ENCODE results near the gene CRELD1. TPM values are rescaled to one million over a fixed set of nuclear protein-coding genes. Genes with fewer than 3 reads are reported as not detected.

CRELD1 gene
- polyA plus RNA-seq, 1 of the 3 experiments (the other 2 are of a cell fraction): 77.6 TPM

- ChIA-PET POLR2A (no interaction called here), CTCF (no interaction called here)
- Histone ChIP-seq H3K4me2 (no peak overlapping the region), H3K9me3 (no peaks in the 10 kb centered on the region), H3K4me3 (ENCODE audit: low read depth in 2 of 2, low read length in 1 of 2) (no peak overlapping the region), H3K79me2 (ENCODE audit: insufficient read depth) (peaks cover 9% of the 10 kb centered on the region), H3K9ac (no peak overlapping the region), H3F3A (replicated peaks; ENCODE audit: insufficient read depth) (peaks cover 14% of the 10 kb centered on the region), H3K36me3 (replicated peaks in 1 of 2; ENCODE audit: control insufficient read depth in 1 of 2, insufficient read depth in 2 of 2, low read length in 1 of 2) (no peaks in the 10 kb centered on the region), H4K20me1 (ENCODE audit: insufficient read depth) (no peaks in the 10 kb centered on the region), H3K9me2 (no peaks in the 10 kb centered on the region), H3K27me3 (ENCODE audit: insufficient read depth) (no peaks in the 10 kb centered on the region), H3K27ac (ENCODE audit: low read depth in 2 of 2, low read length in 1 of 2) (no peak overlapping the region), H3K4me1 (ENCODE audit: control insufficient read depth in 1 of 2, insufficient read depth in 2 of 2, low read depth in 1 of 2, low read length in 1 of 2) (peaks cover 2 to 14% of the 10 kb centered on the region in 2 experiments; a peak in 1 of 4 replicates), H2AFZ (ENCODE audit: low read depth) (no peak overlapping the region)
- no peak for DNase-seq
- TF ChIP-seq YY1 (IDR thresholded peaks at IDR 0.05; ENCODE audit: low read depth) (no peak), TAF1 (IDR thresholded peaks at IDR 0.05; ENCODE audit: borderline replicate concordance, low read depth, low read length) (no peak), SIN3A (IDR thresholded peaks at IDR 0.05; ENCODE audit: borderline replicate concordance, low read depth, low read length) (no peak), RFX5 (IDR thresholded peaks at IDR 0.05; ENCODE audit: low read length) (no peak), GATA2 (CRISPR knock-in tag; IDR thresholded peaks at IDR 0.05) (no peak), ZBTB33 (IDR thresholded peaks at IDR 0.05; ENCODE audit: borderline replicate concordance, low read depth) (no peak), NFIC (IDR thresholded peaks at IDR 0.05; ENCODE audit: borderline replicate concordance) (no peak), REST (IDR thresholded peaks at IDR 0.05; ENCODE audit: low read depth, low read length) (no peak), NRF1 (IDR thresholded peaks at IDR 0.05; ENCODE audit: low read depth, low read length) (no peak), TEAD4 (IDR thresholded peaks at IDR 0.05; ENCODE audit: borderline replicate concordance, insufficient read depth) (no peak), RCOR1 (IDR thresholded peaks at IDR 0.05; ENCODE audit: low read length) (no peak), CHD2 (IDR thresholded peaks at IDR 0.05; ENCODE audit: low read length, partially characterized antibody) (no peak), FOXJ3 (CRISPR knock-in tag; IDR thresholded peaks at IDR 0.05) (no peak)
Measured at GRCh38 chr3:9886328-9886727, 47.3 kb upstream of the CRELD1 start.

GRCh38 chr3:9887480-9887879 lies 46.2 kb upstream of the CRELD1 start:
- TF ChIP-seq IRF3 (IDR thresholded peaks at IDR 0.05; ENCODE audit: low read depth, low read length): no peak
- TF ChIP-seq FOSL2 (IDR thresholded peaks at IDR 0.05; ENCODE audit: borderline replicate concordance, low read depth): no peak
- TF ChIP-seq TCF12 (IDR thresholded peaks at IDR 0.05): no peak
- no peak for TF ChIP-seq PBX3 (IDR thresholded peaks at IDR 0.05)
- TF ChIP-seq ELF1 (IDR thresholded peaks at IDR 0.05): no peak
- TF ChIP-seq NFIC (IDR thresholded peaks at IDR 0.05; ENCODE audit: borderline replicate concordance): no peak
- no peak for TF ChIP-seq FOXM1 (IDR thresholded peaks at IDR 0.05; ENCODE audit: low read depth)
- no peak for TF ChIP-seq POLR2AphosphoS5 (IDR thresholded peaks at IDR 0.05; ENCODE audit: low read depth, low read length)
- no peak overlapping the region for H3K4me3 ChIP-seq (ENCODE audit: low read depth in 2 of 2, low read length in 1 of 2)
- peaks cover 0 to 2% of the 10 kb centered on the region in 2 experiments for H3K36me3 ChIP-seq (replicated peaks in 1 of 2; ENCODE audit: control insufficient read depth in 1 of 2, insufficient read depth in 2 of 2, low read length in 1 of 2)
- no peak overlapping the region for H2AFZ ChIP-seq (ENCODE audit: low read depth)
- ChIA-PET CTCF (no interaction called here), POLR2A (no interaction called here)
- no peaks in the 10 kb centered on the region for H3K27me3 ChIP-seq (ENCODE audit: insufficient read depth)
- 93% methylated on average over 5 of the region's 5 CpGs for WGBS (ENCODE audit: low lambda C conversion rate)
- no peaks in the 10 kb centered on the region for H3K9me3 ChIP-seq
- H3K79me2 ChIP-seq (ENCODE audit: insufficient read depth): peaks cover 21% of the 10 kb centered on the region
- H3K9ac ChIP-seq: no peak overlapping the region
- no peaks in the 10 kb centered on the region for H3K9me2 ChIP-seq
- H3K4me1 ChIP-seq (ENCODE audit: control insufficient read depth in 1 of 2, insufficient read depth in 2 of 2, low read depth in 1 of 2, low read length in 1 of 2): peaks cover 6 to 14% of the 10 kb centered on the region in 2 experiments; a peak in 2 of 4 replicates
- H4K20me1 ChIP-seq (ENCODE audit: insufficient read depth): no peaks in the 10 kb centered on the region
- H3K27ac ChIP-seq (ENCODE audit: low read depth in 2 of 2, low read length in 1 of 2): no peak overlapping the region
- no peak overlapping the region for H3K4me2 ChIP-seq
- DNase-seq: no peak
- peaks cover 18% of the 10 kb centered on the region for H3F3A ChIP-seq (replicated peaks; ENCODE audit: insufficient read depth)
